Prostate gland (tissue), 2 donors: Measurements from ENCODE around the gene SLC16A12. TPM values are rescaled to one million over a fixed set of nuclear protein-coding genes. Genes with fewer than 3 reads are reported as not detected.
A peak's percentile ranks its signal among the peaks of the same experiment; 100 is the strongest.
"Not testable (repeated sequence)": the region's sequence is repeated elsewhere in the genome, so short reads cannot be mapped to it uniquely, and the experiment has no call there.

ENCODE experiments used
- DNase-seq: peaks from one replicate; pipeline ENCODE4 v3.0.0-alpha.2; 2019; ENCODE audit warnings: low spot score
- H3K27ac ChIP-seq, 2 donors: fragments of 200-600 bp; sonication (generic); 2 replicates each; pipeline ENCODE4 v1.5.1; 2017 to 2019
- H3K27me3 ChIP-seq: fragments of 200-600 bp; sonication (generic); replicated peaks from 2 replicates; pipeline ENCODE4 v1.5.1; 2019; ENCODE audit not compliant: insufficient read depth
- H3K36me3 ChIP-seq, 2 donors: fragments of 200-600 bp; sonication (generic); 1 replicate in 1 of 2; 2 replicates in 1 of 2; pipeline versions ENCODE4 v1.5.1 to v1.8.1; 2017 to 2019
- H3K4me1 ChIP-seq: fragments of 200-600 bp; sonication (generic); replicated peaks from 2 replicates; pipeline ENCODE4 v1.5.1; 2019
- H3K4me3 ChIP-seq, 2 donors: fragments of 200-600 bp; sonication (generic); 2 replicates each; pipeline ENCODE4 v1.5.1; 2017 to 2019
- H3K9me3 ChIP-seq: fragments of 200-600 bp; sonication (generic); 2 replicates; pipeline ENCODE4 v1.5.1; 2017
- CTCF ChIP-seq, 4 experiments: fragments of 200-600 bp in 2 of 4; fragments of 450-650 bp in 2 of 4; sonication (generic) in 2 of 4; IDR thresholded peaks; 1 replicate in 3 of 4; 2 replicates in 1 of 4; pipeline ENCODE4 v1.5.1; 2016 to 2019; ENCODE audit warnings: antibody characterized with exemption in 4 of 4, mild to moderate bottlenecking in 2 of 4, moderate library complexity in 2 of 4
- POLR2A ChIP-seq: fragments of 450-650 bp; IDR thresholded peaks from one replicate; pipeline ENCODE4 v1.6.1; 2016; ENCODE audit warnings: antibody characterized with exemption, mild to moderate bottlenecking
- POLR2AphosphoS5 ChIP-seq: sonication (generic); formaldehyde crosslinking; IDR thresholded peaks from one replicate; pipeline ENCODE4 v1.6.1; 2017; ENCODE audit warnings: antibody characterized with exemption
- WGBS: methylation state at CpG from one replicate; pipeline ENCODE4 v1.1.5; 2018; 5-methylcytosine and 5-hydroxymethylcytosine counted together
- intact Hi-C: fragments of 100-400 bp; cut with DNase I; formaldehyde crosslinking; loops from one replicate; pipeline ENCODE4 v1.14.2; 2022
- total RNA-seq, 2 donors: library from RNA; depleted of rRNA; stranded (reverse); fragments of >200 nt; gene quantifications; one replicate each; pipeline ENCODE4 v1.1.0, GENCODE V29; 2016

SLC16A12 gene
- total RNA-seq, 2 donors from 2014 or later: 0.09 to 4.4 TPM

- intact Hi-C loops: no loop called here
- Histone ChIP-seq H3K4me1 (peaks cover 3% of the 10 kb centered on the region), H3K27ac (no peak overlapping the region), H3K36me3 (no peaks in the 10 kb centered on the region), H3K9me3 (no peaks in the 10 kb centered on the region), H3K4me3 (no peak overlapping the region), H3K27me3 (no peaks in the 10 kb centered on the region)
- WGBS: 90% methylated on average over 2 of the region's 2 CpGs
- DNase-seq: no peak
- TF ChIP-seq POLR2AphosphoS5 (no peak), POLR2A (no peak), CTCF (IDR thresholded peaks at IDR 0.05) (no peak)
Measured at GRCh38 chr10:89395141-89395540, 140.3 kb downstream of the SLC16A12 start.

GRCh38 chr10:89393898-89394297 lies 141.5 kb downstream of the SLC16A12 start:
- H3K27me3 ChIP-seq: no peaks in the 10 kb centered on the region
- H3K4me1 ChIP-seq: peaks cover 3% of the 10 kb centered on the region
- no peaks in the 10 kb centered on the region for H3K9me3 ChIP-seq
- intact Hi-C loops: no loop called here
- no peak for TF ChIP-seq POLR2AphosphoS5
- no peak for TF ChIP-seq POLR2A
- TF ChIP-seq CTCF (IDR thresholded peaks at IDR 0.05): no peak
- no peak for DNase-seq
- H3K36me3 ChIP-seq: no peaks in the 10 kb centered on the region
- 27% methylated on average over 3 of the region's 3 CpGs for WGBS
- peak overlapping the region in 1 of 2 donors; percentile 72 for H3K27ac ChIP-seq
- H3K4me3 ChIP-seq: peak overlapping the region in 1 of 2 donors; percentile 50

DNA sequence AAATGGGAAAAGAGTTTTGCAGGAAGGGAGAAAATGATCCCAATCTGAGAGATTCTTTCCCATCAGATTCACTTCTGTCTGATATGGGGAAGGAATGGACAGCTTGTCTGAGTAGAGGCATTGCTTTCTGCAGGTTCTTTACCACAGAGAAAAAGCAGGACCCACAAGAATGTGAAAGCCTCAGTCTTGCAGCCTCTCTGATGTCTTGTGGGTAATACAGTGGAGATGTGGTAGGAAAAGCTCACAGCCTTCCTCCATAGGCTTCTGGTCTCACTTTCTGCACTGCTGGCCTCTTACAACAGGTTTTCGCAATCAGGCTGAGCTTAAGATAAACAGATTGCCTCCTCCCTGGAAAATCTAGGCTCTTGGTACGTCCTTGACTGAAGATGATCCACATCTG lies 142.4 kb downstream of the SLC16A12 start:
- Histone ChIP-seq H3K27ac (peak overlapping the region; percentile 72 to 80), H3K9me3 (no peaks in the 10 kb centered on the region), H3K4me1 (peaks cover 3% of the 10 kb centered on the region), H3K27me3 (no peaks in the 10 kb centered on the region), H3K4me3 (peak overlapping the region; percentile 32 to 50), H3K36me3 (no peaks in the 10 kb centered on the region)
- peak; percentile 17 for DNase-seq
- intact Hi-C loops: no loop called here
- 22% methylated on average over 2 of the region's 2 CpGs for WGBS
- TF ChIP-seq POLR2A: no peak
- TF ChIP-seq POLR2AphosphoS5: no peak
- TF ChIP-seq CTCF (IDR thresholded peaks at IDR 0.05): no peak

DNA sequence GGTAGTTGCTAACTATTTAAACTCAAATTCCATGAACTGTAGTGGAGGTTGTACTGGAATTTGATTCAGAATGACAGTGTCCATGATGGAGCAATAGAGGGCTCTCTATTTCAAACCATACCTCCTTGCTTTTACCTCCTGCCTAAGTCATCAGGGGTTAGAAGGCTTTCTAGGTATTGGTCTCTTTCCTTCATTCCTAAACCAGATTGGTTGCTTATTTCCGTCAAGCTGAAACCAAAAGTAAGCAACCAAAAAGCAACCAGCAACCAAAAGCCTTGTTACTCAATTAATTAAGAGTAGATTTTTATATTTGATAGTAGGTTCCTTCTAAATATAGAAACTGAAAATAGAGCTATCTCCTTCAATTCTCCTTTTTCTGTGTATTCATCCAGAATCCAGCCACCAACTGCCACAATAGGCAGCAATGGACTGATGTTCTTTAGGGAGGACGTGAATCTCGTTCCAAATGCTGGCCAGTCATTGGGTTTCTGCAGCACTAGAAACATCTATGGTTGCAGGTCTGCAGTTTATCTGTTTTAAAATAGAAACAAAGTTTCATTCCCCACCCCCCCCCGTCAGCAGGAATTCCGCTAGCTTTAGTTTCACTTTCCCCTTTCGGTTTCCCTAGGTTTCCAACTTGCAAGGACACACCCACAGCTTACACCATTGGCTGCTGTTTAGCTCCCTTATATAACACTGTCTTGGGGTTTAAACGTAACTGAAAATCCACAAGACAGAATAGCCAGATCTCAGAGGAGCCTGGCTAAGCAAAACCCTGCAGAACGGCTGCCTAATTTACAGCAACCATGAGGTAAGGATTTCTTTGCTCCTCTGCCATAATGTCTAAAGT lies 143.3 kb downstream of the SLC16A12 start, which contains the start of gene IFIT1:
TSS of gene IFIT1 (plus strand) at position 717 of the 850 bp plus-strand sequence. CDS start at position 807, 90 bp downstream.
- Histone ChIP-seq H3K27me3 (no peaks in the 10 kb centered on the region), H3K4me3 (peak within 1 kb of the TSS; percentile 32 to 50), H3K4me1 (peaks cover 3% of the 10 kb centered on the region), H3K36me3 (no peaks in the 10 kb centered on the region), H3K9me3 (no peaks in the 10 kb centered on the region), H3K27ac (peak within 1 kb of the TSS; percentile 72 to 80)
- DNase-seq: peak; percentile 73
- intact Hi-C loops: no loop called here
- peak; percentile 88 for TF ChIP-seq POLR2AphosphoS5
- TF ChIP-seq POLR2A: peak; percentile 40
- TF ChIP-seq CTCF (IDR thresholded peaks at IDR 0.05): no peak
- 2% methylated on average over 8 of the region's 8 CpGs for WGBS

DNA sequence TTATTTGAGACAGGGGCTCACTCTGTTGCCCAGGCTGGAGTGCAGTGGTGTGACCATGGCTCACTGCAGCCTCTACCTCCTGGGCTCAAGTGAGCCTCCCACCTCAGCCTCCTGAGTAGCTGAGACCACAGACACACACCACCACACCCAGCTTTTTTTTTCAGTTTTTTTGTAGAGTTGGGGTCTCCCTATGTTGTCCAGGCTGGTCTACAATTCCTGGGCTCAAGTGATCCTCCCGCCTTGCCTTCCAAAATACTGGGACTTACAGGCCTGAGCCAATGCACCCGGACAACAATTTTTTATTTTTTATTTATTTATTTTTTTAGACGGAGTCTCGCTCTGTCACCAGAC lies 144.2 kb downstream of the SLC16A12 start:
- H3K36me3 ChIP-seq, H3K4me1 ChIP-seq, DNase-seq, H3K9me3 ChIP-seq, intact Hi-C loops, H3K4me3 ChIP-seq, H3K27me3 ChIP-seq: not testable (repeated sequence)
- WGBS: 94% methylated on average over 4 of the region's 4 CpGs
- peak overlapping the region in 1 of 2 donors; percentile 72 for H3K27ac ChIP-seq
